Brain microvascular endothelial cell (primary cell): Measurements from ENCODE around the gene MSMB.

Source experiments
- DNase-seq: peaks from one replicate; pipeline ENCODE4 v3.0.0-alpha.2; 2020
- H3K27ac ChIP-seq: fragments of 250-450 bp; sonication (Bioruptor Pico); 2 replicates; pipeline ENCODE4 v1.5.1; 2020; ENCODE audit warnings: mild to moderate bottlenecking, moderate library complexity
- H3K27me3 ChIP-seq: fragments of 250-450 bp; sonication (Bioruptor Pico); replicated peaks from 2 replicates; pipeline ENCODE4 v1.5.1; 2020; ENCODE audit warnings: mild to moderate bottlenecking
- H3K36me3 ChIP-seq: fragments of 250-450 bp; sonication (Bioruptor Pico); replicated peaks from 2 replicates; pipeline ENCODE4 v1.5.1; 2020; ENCODE audit warnings: mild to moderate bottlenecking
- H3K4me3 ChIP-seq: 2 replicates; pipeline ENCODE4 v1.5.1; 2011; ENCODE audit warnings: low read depth, mild to moderate bottlenecking, control low read depth, low read length, moderate library complexity
- CTCF ChIP-seq: IDR thresholded peaks from 2 replicates; pipeline ENCODE4 v1.5.1; 2011; ENCODE audit warnings: low read depth, mild to moderate bottlenecking, moderate library complexity, low read length, control low read depth, inconsistent platforms; ENCODE audit errors: missing control alignments
- in situ Hi-C: cut with HindIII; loops from 2 replicates; pipeline ENCODE4 v1.10.0; 2017; ENCODE audit warnings: low sequenced_read_pairs, low pct_ligation_motif_present

MSMB gene

GRCh38 chr10:46019177-46019528, 26.9 kb downstream of the MSMB start:
- Histone ChIP-seq H3K36me3 (peaks cover 7% of the 10 kb centered on the region), H3K27me3 (no peaks in the 10 kb centered on the region), H3K27ac (peak overlapping the region; percentile 59), H3K4me3 (no peak overlapping the region)
- no peak for DNase-seq
- TF ChIP-seq CTCF, result no peak
- in situ Hi-C loops, result no loop called here

GRCh38 chr10:46018453-46019176, 27.5 kb downstream of the MSMB start:
- no peaks in the 10 kb centered on the region for H3K27me3 ChIP-seq
- peaks cover 12% of the 10 kb centered on the region for H3K36me3 ChIP-seq
- TF ChIP-seq CTCF, result no peak
- H3K27ac ChIP-seq, result peak overlapping the region; percentile 59
- H3K4me3 ChIP-seq, result no peak overlapping the region
- peak; percentile 26 for DNase-seq
- in situ Hi-C loops, result no loop called here

GRCh38 chr10:46017733-46018132, 28.3 kb downstream of the MSMB start:
- H3K36me3 ChIP-seq, result peaks cover 19% of the 10 kb centered on the region
- H3K4me3 ChIP-seq, result no peak overlapping the region
- TF ChIP-seq CTCF, result no peak
- in situ Hi-C loops, result no loop called here
- H3K27me3 ChIP-seq, result no peaks in the 10 kb centered on the region
- no peak for DNase-seq
- peak overlapping the region; percentile 59 for H3K27ac ChIP-seq

- no peak for TF ChIP-seq CTCF
- no peak for DNase-seq
- no peak overlapping the region for H3K27ac ChIP-seq
- peaks cover 22% of the 10 kb centered on the region for H3K36me3 ChIP-seq
- H3K27me3 ChIP-seq, result no peaks in the 10 kb centered on the region
- no peak overlapping the region for H3K4me3 ChIP-seq
- in situ Hi-C loops, result no loop called here
These were observed 29.3 kb downstream of the MSMB start for GRCh38 chr10:46016811-46017210.

GRCh38 chr10:46016190-46016589, 29.9 kb downstream of the MSMB start:
- Histone ChIP-seq H3K4me3 (no peak overlapping the region), H3K36me3 (peaks cover 26% of the 10 kb centered on the region), H3K27ac (no peak overlapping the region), H3K27me3 (no peaks in the 10 kb centered on the region)
- in situ Hi-C loops, result no loop called here
- no peak for DNase-seq
- no peak for TF ChIP-seq CTCF
